GM21825 (cell line): ENCODE results near the gene THSD4.

Source experiments
- ATAC-seq: cut with Tn5 transposase; IDR thresholded peaks from one replicate; pipeline ENCODE4 v1.9.1; 2021; ENCODE audit warnings: mild to moderate bottlenecking, moderate library complexity; ENCODE audit not compliant: unreplicated experiment

The THSD4 gene

DNA sequence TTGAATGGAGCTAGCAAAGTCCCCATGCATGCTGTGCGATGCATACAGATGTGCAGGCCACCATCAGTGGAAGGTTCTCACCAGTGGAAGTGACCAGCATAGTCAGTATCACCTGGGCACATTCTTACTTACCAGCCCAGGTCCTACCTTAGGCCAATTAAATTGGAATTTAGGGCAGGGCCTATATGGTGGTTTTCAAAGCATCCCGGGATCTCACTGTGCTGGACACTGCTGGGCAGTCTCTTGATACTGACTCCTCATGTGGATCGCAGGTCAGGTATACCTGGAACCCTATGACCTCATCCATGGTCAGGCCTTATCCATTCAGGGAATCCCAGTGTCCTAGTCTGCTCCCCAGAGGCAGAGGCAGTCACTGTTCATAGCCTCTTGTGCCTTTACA, 358.5 kb downstream of the THSD4 start:
- no peak for ATAC-seq

DNA sequence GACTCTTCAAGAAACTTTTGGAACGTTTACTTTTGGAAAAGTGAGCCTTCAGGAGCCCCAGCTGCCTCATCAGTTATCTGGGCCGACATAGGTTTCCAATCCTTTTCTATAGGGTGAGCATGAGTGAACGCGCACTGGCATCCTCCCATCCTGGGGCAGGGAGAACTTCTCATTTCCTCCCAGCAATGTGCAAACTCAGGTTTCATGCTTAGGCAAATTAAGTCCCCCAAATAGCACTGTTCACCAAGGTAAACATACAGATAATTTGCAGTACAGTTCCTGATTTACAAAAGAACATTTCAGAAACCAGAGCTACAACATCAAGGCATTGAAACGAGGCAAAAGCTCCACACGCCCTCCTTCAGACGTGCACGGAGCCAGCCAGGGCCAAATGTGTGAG, 361.6 kb downstream of the THSD4 start:
- ATAC-seq, result no peak

DNA sequence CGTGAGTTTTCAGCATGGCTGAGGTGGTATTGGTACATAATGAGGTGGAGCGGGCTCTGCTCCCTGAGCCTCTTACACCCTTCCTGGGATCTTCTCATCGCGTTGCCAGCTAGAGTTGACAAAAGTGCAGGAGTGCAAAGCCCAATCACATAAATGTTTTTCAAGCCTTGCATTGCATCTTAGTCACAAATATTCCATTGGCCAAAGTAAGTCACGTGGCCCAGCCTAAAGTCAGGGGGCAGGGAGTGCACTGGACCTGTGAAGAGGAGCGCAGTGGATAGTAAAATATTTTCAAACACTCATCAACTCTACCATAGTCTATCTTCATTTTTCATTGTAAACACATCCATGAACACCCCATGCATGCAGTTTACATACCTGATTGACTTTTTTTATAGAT, 365.3 kb downstream of the THSD4 start:
- ATAC-seq, result no peak

DNA sequence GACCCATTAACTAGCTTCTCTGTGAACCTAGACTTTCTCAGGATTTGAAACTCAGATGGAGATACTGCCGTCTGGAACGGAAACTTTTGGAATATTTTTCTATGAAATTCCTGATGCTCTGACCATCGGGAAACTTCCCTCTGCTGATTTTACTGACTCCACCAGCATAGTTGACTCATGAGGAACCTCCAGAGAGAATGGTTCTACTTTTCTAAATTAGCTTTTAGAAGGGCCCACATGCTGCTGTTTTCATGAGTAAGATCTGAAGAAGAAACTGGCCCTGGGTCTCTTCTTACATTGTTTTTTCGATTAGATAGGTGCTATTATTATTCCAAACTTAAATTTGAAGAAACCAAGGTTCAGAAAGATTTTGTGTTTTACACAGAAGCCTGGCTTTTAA, 368.8 kb downstream of the THSD4 start:
- no peak for ATAC-seq

DNA sequence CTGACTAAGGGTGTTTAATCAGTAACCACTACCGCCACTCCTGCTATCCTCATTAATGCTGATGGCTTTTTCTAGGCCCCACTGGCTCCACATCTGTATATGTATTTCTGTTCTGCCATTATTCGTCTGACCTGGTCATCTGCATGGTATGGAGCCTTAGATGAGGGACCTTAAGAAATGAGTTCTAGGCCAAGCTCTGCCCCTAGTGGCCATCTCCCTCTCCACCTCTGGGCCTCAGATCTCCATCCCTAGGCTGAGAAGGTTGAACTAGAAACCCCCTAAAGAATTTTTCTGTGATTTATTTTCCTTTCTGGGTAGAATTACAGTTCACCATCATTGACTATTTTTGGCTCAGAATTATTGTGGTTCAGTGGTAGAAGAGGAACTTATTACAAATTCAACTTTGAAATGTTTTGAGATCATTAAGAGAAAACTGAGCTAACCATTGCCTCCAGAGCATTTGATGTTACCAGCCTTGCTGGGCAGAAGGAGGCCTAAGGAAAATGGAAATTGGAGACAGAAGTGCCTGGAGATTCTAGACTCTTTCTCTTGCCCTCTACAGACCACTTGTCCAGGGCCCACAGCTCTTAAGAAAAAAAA, 369.9 kb downstream of the THSD4 start:
- no peak for ATAC-seq

DNA sequence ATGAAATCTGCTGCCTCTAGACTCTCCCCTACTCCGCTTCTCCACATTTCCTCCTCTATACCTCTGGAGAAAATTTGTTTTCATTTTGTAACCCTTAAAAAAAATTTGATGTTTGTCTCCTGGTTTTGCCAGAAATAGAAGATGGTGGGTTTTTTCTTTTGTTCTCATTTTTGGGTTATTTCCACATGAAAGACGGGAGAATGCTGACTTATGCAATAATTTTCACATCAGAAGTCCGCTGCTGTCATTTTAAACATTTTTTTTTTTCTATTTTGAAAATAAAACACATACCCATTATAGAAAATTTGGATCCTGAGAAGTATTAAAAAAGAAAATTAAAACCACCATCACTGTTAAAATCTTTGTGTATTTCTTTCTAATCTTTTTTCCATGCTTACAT, 374.3 kb downstream of the THSD4 start:
- ATAC-seq, result no peak

DNA sequence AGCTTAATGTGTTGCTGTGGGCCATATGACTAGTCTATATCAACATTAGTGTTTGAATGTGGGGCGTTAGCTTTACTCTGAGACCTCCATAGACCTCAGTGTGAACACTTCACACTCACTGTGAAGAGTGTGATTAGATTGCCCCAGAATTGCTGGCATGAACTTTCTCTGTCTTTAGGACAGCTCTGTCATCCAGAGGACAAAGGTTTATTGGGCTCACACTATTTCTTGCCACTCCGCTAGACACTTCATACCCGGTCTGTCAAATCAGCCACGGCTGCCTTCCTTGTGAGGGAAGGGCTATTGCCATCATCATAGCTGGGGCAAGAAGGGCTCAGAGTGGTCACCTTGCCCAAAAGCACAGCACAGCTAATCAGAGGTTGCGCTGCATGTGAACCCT, 378.3 kb downstream of the THSD4 start:
- ATAC-seq, result no peak

DNA sequence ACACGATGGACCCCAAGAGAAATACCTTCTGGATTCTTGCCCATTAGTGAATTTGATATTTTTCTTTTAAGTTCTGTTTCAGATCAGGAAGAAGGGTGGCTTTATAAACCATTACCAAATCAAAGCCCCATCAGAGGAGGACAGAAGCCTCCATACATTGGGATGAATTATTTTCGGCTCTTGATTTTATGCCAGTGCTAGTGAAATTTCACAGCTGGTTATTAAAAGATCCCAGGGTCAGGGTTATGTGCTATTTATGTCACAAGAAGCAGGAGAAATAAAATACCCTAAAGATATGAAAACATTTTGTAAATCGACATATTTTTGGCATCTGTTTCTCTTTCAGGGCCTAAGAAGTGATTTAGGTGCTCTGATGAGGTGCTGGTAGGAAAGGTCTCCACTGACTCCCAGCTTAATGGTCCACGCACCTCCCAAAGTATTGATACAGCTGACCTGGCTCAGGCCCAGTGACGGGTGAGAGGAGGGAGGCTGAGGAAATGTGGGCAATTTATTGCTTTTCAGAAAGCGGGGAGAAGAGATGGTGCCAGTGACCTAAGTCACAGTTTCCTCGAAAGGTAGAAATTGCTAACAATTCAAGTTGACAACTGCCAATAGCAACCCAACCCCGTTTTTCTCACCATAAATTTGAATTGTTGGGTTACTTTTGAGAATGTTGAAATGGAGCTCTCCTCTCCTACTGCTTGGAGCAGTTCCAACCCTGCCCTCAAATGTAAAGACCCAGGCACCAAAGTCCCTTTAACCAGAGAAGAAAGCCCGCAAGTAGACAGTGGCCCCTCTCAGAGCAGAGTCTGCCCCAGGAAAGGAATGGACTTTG, 379.5 kb downstream of the THSD4 start:
- ATAC-seq, result no peak

DNA sequence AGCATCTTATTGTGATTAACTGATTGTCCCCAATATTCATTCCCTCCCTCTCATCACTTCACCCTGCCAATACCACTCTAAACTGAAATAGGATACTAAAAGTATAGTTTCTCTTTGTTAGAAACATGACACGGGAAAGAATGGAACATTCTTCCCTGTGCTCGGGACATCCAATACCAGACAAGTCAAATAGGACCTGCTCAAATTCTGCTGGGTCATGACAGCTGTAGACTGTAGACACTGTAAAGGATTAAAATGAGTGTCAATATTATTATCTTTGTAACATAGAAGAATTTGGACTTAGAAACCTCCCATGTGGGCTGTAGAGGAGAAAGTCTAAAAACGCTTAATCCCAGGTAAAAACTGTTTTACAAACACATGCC, 380.1 kb downstream of the THSD4 start:
- no peak for ATAC-seq

DNA sequence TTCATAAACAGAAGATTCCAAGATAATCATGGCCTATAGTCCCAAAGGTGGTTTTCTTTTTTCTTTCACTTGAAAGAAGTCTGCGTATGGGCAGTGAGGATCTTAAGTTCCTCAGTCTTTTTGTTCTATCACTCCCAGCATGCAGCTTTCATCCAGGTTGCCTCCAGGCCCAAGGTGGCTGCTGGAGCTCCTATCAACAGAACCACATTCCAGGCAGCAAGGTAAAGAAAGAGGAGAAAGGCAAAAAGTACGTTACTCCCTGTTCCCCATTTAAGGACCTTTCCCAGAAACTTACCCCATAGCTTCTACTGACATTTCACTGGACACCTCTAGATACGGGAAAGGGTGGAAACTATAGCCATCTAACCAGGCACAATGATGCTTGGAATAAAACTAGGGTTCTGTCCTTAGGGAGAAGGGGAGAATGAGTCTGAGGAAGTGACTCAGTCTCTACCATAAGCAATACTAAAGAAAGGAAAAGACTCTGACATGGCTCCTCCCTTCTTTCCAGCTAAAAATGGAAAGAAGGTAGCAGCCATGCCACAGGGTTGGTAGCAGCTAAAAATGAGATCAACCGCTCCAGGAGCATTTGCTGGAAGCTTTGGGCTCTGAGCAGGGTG, 381.2 kb downstream of the THSD4 start:
- ATAC-seq, result no peak

DNA sequence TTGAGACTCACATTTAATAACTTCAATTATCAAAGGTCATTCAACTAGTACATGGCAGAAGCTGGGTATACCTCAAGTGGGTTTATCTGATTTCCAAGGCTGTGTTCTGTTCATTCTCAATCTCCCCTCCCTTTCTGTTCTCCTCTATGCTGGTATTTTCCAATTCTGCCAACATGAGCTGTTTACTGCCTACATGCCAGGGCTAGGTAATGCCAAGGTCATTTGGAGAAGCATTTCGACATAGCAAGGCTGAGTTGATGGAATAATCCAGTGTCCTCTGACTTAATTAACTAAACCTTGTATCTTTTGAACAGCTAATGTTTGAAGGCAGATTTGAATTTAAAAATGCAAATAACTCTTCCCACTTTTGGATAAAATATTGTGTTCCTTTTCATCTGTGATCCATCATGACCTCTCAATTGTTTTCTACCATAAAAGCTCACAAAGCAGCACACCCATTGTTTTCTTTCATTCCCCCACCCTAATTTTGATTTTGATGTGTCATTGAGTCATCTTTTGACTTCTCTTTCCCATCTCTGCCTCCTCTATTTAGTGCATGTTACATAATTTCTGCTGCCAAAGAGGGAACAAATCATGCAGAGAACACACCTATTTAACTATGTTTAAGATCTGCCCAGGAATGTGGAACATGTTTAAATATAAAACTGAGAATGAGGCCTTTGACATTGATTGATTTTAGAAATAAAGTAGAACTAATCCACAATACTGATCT, 386.2 kb downstream of the THSD4 start:
- ATAC-seq, result no peak

DNA sequence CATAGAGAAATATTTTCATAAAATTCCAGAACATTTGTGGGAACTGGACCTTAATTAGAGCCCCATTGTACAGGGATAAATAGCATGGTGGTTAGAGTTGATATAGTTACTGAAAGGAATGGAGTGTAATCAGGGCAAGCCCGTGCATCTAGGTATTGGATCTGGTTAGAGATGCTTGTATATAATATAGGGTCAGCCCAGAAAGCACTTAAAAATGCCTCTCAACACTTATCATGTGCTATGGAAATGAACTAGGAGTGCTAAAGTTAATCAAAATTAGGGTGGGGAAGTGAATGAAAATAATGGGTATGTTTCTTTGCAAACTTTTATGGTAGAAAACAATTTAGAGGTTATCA, 386.8 kb downstream of the THSD4 start:
- no peak for ATAC-seq

DNA sequence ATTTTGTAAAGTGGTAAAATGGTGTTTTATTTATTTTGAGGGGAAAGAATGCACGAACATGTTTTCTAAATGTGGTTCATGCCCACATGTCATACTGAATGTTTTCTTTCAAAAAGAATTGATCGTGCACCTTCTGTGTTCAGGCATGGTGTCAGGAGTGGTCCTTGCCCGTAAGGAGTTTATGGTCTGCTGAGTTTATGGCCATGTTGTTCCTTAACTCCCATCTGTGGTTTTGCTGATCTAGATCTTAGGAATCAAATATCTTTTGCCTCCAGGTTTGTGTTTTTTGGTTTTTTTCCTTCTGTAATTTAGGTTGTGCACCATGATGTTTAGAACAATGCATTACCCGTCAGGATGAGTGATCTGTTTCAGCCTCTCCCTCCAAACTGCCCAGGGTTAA, 390.7 kb downstream of the THSD4 start:
- ATAC-seq, result no peak

DNA sequence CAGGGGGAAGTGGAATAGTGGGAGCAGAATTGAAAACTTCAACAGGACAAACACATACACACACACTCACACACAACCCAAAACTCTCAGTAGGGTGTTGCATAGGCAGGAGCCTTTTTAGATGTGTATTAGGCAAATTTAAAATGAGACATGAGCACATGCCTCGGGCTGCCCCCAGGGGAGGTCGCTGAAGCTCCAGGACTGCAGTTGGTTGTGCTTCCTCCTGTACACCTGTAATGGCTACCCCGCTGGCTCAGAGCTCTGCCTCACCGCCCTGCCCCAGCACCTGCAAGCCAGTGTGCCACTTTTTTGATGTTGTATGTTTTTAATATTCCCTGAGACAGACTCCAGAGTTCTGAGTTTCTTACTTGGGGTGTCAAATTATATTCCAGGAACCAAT, 391.7 kb downstream of the THSD4 start:
- no peak for ATAC-seq

DNA sequence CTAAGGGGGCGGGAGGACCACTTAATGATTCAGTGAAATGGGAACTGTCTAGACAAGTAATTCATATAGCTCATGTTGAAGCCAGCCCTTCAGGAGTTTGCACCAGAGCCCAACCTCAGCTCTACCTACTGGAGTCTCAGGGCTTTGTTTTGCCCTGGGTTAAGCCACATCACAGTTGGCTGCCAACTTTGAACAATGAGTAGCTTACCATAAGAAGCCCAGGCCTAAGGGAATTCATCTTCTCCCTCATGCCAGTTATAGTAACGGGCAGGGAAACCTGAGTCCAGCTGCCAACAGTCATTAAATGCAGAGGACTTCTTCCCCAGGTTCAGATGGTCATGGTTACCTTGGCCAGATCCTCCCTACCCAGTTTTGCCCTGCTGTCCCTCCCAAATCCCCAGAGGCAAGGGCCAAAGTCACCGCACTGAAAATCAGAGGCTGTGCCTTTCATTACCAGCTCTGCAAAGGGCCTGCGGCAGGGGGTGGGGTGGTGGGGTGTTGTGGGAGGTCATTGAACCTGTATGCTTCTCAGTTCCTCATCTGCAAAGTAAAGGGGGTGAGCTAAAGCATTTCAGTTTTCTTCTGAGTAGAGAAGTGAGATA, 392.9 kb downstream of the THSD4 start:
- no peak for ATAC-seq

DNA sequence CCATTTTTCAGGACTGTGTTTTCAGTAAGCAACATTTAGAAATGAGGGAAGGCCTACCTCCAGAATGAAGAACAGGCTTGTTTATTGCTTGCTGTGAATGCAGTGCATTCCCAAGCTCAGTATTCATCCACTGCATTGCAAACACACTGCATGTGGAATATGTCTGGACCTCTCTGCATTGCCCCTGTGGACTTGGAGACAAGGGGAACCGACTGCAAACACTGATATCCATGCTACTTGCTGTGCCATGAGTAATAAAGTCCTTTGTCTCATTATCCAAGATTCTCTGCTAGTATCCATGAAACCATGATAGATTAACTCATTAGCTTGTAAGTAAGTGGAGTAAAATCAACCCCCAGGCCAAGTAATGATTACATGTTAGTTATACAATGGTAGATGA, 393.9 kb downstream of the THSD4 start:
- ATAC-seq, result no peak

DNA sequence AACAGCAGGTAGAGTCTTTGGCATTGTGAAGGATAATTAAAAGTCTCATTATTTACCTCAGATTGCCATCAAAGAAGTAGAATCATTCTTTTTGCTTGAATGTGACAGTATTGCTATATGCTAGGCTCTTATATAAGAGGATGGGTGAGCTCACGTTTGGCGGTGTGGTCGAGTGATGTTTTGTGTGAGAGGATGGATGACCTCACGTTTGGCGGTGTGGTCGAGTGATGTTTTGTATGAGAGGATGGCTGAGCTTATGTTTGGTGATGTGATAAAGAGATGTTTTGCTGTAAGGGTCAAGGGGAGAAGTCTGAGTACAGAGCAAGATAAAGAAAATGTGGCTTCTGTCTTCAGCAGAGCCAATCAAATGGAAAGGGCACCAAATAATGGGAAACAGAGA, 395.5 kb downstream of the THSD4 start:
- no peak for ATAC-seq

DNA sequence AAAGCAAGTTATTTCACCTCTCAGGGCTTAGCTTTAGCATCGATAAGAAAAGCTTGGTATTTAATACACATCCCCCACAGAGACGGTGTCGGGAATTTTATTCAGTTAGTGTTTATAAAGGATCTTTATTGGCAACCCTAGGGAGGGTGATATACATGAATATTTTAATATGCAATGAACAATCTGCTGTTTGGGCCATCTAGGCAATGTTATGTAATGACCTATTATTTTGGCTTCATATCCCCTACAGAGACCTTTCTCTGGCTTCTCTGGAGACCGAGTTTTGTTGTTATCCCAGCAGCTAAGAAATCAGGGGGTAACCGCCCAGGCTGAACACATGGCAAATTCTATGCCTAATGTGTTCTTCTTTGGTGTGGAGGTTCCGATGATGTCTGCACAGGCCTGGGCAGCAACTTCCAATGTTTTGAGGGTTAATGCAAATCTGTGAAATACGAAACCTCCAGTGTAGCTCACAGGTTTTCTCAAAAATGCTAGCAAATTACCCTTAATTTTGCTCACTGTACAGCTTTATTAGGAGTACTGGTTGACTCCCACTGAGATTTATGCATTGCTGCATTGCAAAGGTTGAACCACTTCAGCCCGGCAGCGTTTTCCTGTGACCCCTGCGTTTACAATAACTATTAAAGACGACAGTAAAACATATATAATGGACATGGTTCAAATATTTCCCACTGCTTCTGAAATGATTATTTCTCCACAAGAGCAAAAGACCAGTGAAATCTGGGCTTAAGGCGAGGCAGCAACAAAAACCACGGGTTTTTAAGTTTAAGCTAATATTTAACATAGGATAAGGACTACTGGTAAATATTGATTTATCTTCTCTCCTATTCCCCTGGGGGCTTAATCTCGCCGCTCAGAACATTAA, 396.8 kb downstream of the THSD4 start:
- no peak for ATAC-seq

DNA sequence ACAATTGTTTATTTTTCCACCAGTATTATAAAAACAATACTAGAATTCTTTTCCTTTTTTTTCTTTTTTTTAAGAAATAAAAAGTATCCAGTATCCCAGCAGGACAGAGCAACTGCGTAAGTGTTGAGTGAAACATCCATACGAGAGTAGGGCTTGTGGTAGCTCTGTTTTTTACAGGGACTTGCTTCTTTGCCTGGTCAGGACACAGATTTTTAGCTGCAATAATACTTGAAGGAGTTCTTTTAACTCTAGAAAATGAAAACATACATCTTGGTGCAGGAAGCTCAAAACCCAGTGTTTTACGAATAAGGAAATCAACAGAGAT, 397.4 kb downstream of the THSD4 start:
- ATAC-seq, result no peak

DNA sequence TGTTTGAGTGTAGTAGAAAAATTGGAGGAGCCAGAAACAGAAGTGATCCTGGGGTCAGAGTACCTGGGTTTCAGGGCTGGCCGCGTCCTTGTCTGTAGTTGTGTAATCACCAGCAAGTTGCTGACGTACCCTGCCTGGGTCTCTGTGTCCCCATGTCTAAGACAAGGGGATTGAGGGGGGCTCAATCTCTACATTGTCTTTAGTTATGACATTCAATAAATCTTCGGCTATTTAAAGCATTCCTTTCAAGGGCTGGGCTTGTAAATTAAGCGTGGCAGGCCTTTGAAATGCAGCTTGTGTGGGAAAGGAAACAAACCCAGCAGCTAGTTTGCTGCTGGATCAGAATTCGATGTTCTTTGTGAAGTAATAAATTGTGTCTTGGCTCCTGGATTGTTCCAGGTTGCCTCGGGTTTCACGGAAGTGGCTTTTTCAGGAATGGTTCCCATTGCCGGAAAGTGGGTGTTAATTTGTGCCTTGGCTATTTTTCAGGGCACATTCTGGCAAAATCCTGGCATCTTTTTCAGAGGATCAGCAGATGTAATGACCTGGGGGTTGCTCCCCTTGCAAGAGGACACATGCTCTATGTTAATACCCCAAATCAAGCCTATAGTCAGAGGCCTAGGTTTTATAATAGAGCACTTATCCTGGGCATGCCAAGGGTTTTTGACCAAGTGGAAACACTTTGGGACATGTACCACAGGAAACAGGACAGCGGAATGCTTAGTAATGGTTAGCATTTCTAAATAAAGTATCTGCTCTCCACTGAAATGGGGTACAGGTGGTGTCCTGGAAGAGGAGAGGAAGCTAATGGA, 400.3 kb downstream of the THSD4 start:
- no peak for ATAC-seq
